Ureter (tissue), 1 donor: ENCODE results near the gene ADGRV1. TPM values are rescaled to one million over a fixed set of nuclear protein-coding genes. Genes with fewer than 3 reads are reported as not detected.
A peak's percentile ranks its signal among the peaks of the same experiment; 100 is the strongest.

Source experiments
- DNase-seq: peaks from one replicate; pipeline ENCODE4 v3.0.0-alpha.2; 2020; ENCODE audit warnings: low spot score
- total RNA-seq: library from RNA; stranded (reverse); gene quantifications from one replicate; pipeline ENCODE4 v1.2.4, GENCODE V29; 2023
- donor health status: DM: yes; HTN: yes; CAD: no.

ADGRV1 gene
- total RNA-seq, 1 donor from 2014 or later, result 4.7 TPM

- DNase-seq, result no peak
Observed at GRCh38 chr5:91190314-91190690, 631.7 kb downstream of the ADGRV1 start.

GRCh38 chr5:91194824-91195381 lies 636.3 kb downstream of the ADGRV1 start:
- no peak for DNase-seq

- no peak for DNase-seq
Observed at GRCh38 chr5:91200692-91201091, 642.1 kb downstream of the ADGRV1 start.

- DNase-seq, result no peak
Observed at GRCh38 chr5:91206103-91206502, 647.5 kb downstream of the ADGRV1 start.

GRCh38 chr5:91206734-91207133 lies 648.1 kb downstream of the ADGRV1 start:
- no peak for DNase-seq

GRCh38 chr5:91207248-91207647 lies 648.7 kb downstream of the ADGRV1 start:
- DNase-seq, result no peak

- DNase-seq, result no peak
Observed at GRCh38 chr5:91211997-91212713, 653.6 kb downstream of the ADGRV1 start.

GRCh38 chr5:91212714-91213092 lies 654.1 kb downstream of the ADGRV1 start:
- peak; percentile 45 for DNase-seq

Other genes with a start within 250 kb of the ADGRV1 start
- 26.1 TPM for gene CETN3, start 149.0 kb upstream of the ADGRV1 start, total RNA-seq
- 7.8 TPM for gene MBLAC2, start 84.0 kb upstream of the ADGRV1 start, total RNA-seq
- gene POLR3G, start 83.9 kb upstream of the ADGRV1 start, total RNA-seq, result 2.1 TPM
- 15.1 TPM for gene LYSMD3, start 29.2 kb upstream of the ADGRV1 start, total RNA-seq